ENCODE data around the gene COA3.
A peak's percentile ranks its signal among the peaks of the same experiment; 100 is the strongest.

Gene COA3

GRCh38 chr17:42843358-42843934 lies 44.9 kb upstream of the COA3 start:
- Histone ChIP-seq H3K4me3 (replicated peaks; ENCODE audit: insufficient read depth, low read length) (no peak overlapping the region), H3K27me3 (ENCODE audit: insufficient read depth, poor library complexity, severe bottlenecking) (no peaks in the 10 kb centered on the region), H3K27ac (replicated peaks) (no peak overlapping the region)
- TF ChIP-seq GABPA (IDR thresholded peaks at IDR 0.05; ENCODE audit: low read depth) (no peak), POLR2AphosphoS5 (IDR thresholded peaks at IDR 0.05; ENCODE audit: low read depth) (no peak)
- TF ChIP-seq, protein P1, sequence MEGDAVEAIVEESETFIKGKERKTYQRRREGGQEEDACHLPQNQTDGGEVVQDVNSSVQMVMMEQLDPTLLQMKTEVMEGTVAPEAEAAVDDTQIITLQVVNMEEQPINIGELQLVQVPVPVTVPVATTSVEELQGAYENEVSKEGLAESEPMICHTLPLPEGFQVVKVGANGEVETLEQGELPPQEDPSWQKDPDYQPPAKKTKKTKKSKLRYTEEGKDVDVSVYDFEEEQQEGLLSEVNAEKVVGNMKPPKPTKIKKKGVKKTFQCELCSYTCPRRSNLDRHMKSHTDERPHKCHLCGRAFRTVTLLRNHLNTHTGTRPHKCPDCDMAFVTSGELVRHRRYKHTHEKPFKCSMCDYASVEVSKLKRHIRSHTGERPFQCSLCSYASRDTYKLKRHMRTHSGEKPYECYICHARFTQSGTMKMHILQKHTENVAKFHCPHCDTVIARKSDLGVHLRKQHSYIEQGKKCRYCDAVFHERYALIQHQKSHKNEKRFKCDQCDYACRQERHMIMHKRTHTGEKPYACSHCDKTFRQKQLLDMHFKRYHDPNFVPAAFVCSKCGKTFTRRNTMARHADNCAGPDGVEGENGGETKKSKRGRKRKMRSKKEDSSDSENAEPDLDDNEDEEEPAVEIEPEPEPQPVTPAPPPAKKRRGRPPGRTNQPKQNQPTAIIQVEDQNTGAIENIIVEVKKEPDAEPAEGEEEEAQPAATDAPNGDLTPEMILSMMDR (IDR thresholded peaks at IDR 0.05; ENCODE audit: insufficient read depth, low read length): peak; percentile 93
- peak in 1 of 2 experiments; percentile 42 for DNase-seq (ENCODE audit: low read depth in 1 of 2, low spot score in 1 of 2)

- no peak overlapping the region for H3K27ac ChIP-seq (replicated peaks)
- TF ChIP-seq GABPA (IDR thresholded peaks at IDR 0.05; ENCODE audit: low read depth) (no peak), POLR2AphosphoS5 (IDR thresholded peaks at IDR 0.05; ENCODE audit: low read depth) (no peak), SPI1 (IDR thresholded peaks at IDR 0.05; ENCODE audit: borderline replicate concordance, low read depth) (no peak)
- TF ChIP-seq, protein P1 (IDR thresholded peaks at IDR 0.05; ENCODE audit: insufficient read depth, low read length): no peak
- TF ChIP-seq, protein P2, sequence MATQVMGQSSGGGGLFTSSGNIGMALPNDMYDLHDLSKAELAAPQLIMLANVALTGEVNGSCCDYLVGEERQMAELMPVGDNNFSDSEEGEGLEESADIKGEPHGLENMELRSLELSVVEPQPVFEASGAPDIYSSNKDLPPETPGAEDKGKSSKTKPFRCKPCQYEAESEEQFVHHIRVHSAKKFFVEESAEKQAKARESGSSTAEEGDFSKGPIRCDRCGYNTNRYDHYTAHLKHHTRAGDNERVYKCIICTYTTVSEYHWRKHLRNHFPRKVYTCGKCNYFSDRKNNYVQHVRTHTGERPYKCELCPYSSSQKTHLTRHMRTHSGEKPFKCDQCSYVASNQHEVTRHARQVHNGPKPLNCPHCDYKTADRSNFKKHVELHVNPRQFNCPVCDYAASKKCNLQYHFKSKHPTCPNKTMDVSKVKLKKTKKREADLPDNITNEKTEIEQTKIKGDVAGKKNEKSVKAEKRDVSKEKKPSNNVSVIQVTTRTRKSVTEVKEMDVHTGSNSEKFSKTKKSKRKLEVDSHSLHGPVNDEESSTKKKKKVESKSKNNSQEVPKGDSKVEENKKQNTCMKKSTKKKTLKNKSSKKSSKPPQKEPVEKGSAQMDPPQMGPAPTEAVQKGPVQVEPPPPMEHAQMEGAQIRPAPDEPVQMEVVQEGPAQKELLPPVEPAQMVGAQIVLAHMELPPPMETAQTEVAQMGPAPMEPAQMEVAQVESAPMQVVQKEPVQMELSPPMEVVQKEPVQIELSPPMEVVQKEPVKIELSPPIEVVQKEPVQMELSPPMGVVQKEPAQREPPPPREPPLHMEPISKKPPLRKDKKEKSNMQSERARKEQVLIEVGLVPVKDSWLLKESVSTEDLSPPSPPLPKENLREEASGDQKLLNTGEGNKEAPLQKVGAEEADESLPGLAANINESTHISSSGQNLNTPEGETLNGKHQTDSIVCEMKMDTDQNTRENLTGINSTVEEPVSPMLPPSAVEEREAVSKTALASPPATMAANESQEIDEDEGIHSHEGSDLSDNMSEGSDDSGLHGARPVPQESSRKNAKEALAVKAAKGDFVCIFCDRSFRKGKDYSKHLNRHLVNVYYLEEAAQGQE (IDR thresholded peaks at IDR 0.05; ENCODE audit: insufficient replicate concordance, low read depth): no peak
- no peak overlapping the region for H3K4me3 ChIP-seq (replicated peaks; ENCODE audit: insufficient read depth, low read length)
- no peak for DNase-seq (ENCODE audit: low read depth in 1 of 2, low spot score in 1 of 2)
- no peaks in the 10 kb centered on the region for H3K27me3 ChIP-seq (ENCODE audit: insufficient read depth, poor library complexity, severe bottlenecking)
Measured at GRCh38 chr17:42841975-42842685, 43.6 kb upstream of the COA3 start.

GRCh38 chr17:42835732-42836131 lies 37.2 kb upstream of the COA3 start:
- H3K27ac ChIP-seq (replicated peaks): no peak overlapping the region
- H3K27me3 ChIP-seq (ENCODE audit: insufficient read depth, poor library complexity, severe bottlenecking): no peaks in the 10 kb centered on the region
- DNase-seq (ENCODE audit: low read depth in 1 of 2, low spot score in 1 of 2): no peak
- TF ChIP-seq SPI1 (IDR thresholded peaks at IDR 0.05; ENCODE audit: borderline replicate concordance, low read depth) (no peak), GABPA (IDR thresholded peaks at IDR 0.05; ENCODE audit: low read depth) (no peak), POLR2AphosphoS5 (IDR thresholded peaks at IDR 0.05; ENCODE audit: low read depth) (no peak)
- TF ChIP-seq, protein P1 (IDR thresholded peaks at IDR 0.05; ENCODE audit: insufficient read depth, low read length): no peak
- TF ChIP-seq, protein P2 (IDR thresholded peaks at IDR 0.05; ENCODE audit: insufficient replicate concordance, low read depth): no peak
- H3K4me3 ChIP-seq (replicated peaks; ENCODE audit: insufficient read depth, low read length): no peak overlapping the region
